Left lung (tissue), 10 donors: Measurements from ENCODE around the gene SKIL. TPM values are rescaled to one million over a fixed set of nuclear protein-coding genes. Genes with fewer than 3 reads are reported as not detected.
A peak's percentile ranks its signal among the peaks of the same experiment; 100 is the strongest.
"Not testable (repeated sequence)": the region's sequence is repeated elsewhere in the genome, so short reads cannot be mapped to it uniquely, and the experiment has no call there.

Experiments used
- ATAC-seq: fragments of 200-7000 bp; cut with Tn5 transposase; one replicate; pipeline ENCODE4 v1.9.1; 2020; ENCODE audit warnings: moderate library complexity
- DNase-seq, 4 donors: peaks; one replicate each; pipeline ENCODE4 v3.0.0-alpha.2; 2013 to 2020
- H3K27ac ChIP-seq, 2 donors: fragments of 200-600 bp; sonication (generic) in 1 of 2; one replicate each; pipeline versions ENCODE4 v1.5.0 to v1.8.0; 2020 to 2021
- H3K27me3 ChIP-seq, 2 donors: fragments of 200-600 bp; sonication (generic) in 1 of 2; one replicate each; pipeline versions ENCODE4 v1.5.0 to v1.8.0; 2020 to 2021
- H3K36me3 ChIP-seq, 2 donors: fragments of 200-600 bp; sonication (generic) in 1 of 2; one replicate each; pipeline versions ENCODE4 v1.5.0 to v1.8.0; 2020 to 2021
- H3K4me1 ChIP-seq, 2 donors: fragments of 200-600 bp; one replicate each; pipeline ENCODE4 v1.8.0; 2021
- H3K4me3 ChIP-seq, 2 donors: fragments of 200-600 bp; sonication (generic) in 1 of 2; one replicate each; pipeline versions ENCODE4 v1.5.0 to v1.8.0; 2020 to 2021; ENCODE audit warnings: mild to moderate bottlenecking in 1 of 2
- H3K9me3 ChIP-seq, 2 donors: fragments of 200-600 bp; sonication (generic) in 1 of 2; one replicate each; pipeline versions ENCODE4 v1.5.0 to v1.8.0; 2020 to 2021
- intact Hi-C, 2 donors: fragments of 100-400 bp; cut with DNase I; formaldehyde crosslinking; loops; one replicate each; pipeline versions ENCODE4 v1.11.2 to v1.14.2; 2022
- polyA plus RNA-seq, 6 donors: library from polyadenylated mRNA; unstranded; fragments of 120-200 nt; gene quantifications; one replicate each; pipeline ENCODE4 v1.2.1, GENCODE V29; 2013; ENCODE audit not compliant: insufficient read length in 6 of 6
- total RNA-seq, 2 donors: library from RNA; stranded (reverse); fragmentation: NEBNext Ultra II Directional; extraction: Animal tissue kit (Norgen Biotek cat#: 25700); gene quantifications; one replicate each; pipeline ENCODE4 v1.2.1, GENCODE V29; 2021
- TF ChIP-seq, protein P1 (sequence below), 2 donors: fragments of 200-600 bp; sonication (generic) in 1 of 2; IDR thresholded peaks; one replicate each; pipeline versions ENCODE4 v1.5.0 to v1.8.0; 2021; ENCODE audit warnings: antibody characterized with exemption in 2 of 2
- donor health status: DM: no; HTN: yes; CAD: no.
- donor health status: DM: no; HTN: no; CAD: no.

Gene SKIL
- total and polyA plus RNA-seq, 8 donors = 49.7 to 109 (median 58.7) TPM

DNA sequence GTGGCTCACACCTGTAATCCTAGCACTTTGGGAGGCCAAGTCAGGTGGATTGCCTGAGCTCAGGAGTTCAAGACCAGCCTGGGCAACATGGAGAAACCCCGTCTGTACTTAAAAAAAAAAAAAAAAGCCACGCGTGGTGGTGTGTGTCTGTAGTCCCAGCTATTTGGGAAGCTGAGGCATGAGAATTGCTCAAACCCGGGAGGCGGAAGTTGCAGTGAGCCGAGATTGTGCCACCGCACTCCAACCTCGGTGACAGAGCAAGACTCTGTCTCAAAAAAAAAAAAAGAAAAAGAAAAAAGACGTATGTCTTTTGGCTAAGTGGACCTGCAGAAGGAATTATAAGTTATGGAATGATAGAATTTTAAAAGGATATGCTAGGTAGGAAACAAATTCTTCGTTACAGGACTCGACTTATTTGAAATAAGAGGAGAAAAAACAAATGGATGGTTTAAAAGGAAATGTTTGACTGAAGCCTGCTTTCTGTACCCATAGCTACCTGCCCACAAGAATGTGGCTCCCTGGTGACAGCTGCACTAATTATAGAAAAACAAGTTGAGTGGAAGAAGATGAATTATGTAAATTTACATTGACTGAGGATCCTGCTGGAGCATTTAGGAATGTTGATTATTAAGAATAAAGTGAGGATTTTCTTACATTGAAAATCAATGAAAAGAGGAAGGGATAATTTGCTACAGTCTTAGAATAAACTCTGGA lies 36.0 kb upstream of the SKIL start:
- Histone ChIP-seq H3K36me3 (no peaks in the 10 kb centered on the region), H3K27ac (peak overlapping the region in 1 of 2 donors; percentile 47), H3K4me1 (peaks cover 0 to 6% of the 10 kb centered on the region in 2 donors), H3K9me3 (no peaks in the 10 kb centered on the region), H3K4me3 (no peak overlapping the region), H3K27me3 (no peaks in the 10 kb centered on the region)
- intact Hi-C loops = no loop called here
- DNase-seq (peak in 2 of 4 donors; percentile 36 to 84), ATAC-seq (peak; percentile 30)
- TF ChIP-seq, protein P1, sequence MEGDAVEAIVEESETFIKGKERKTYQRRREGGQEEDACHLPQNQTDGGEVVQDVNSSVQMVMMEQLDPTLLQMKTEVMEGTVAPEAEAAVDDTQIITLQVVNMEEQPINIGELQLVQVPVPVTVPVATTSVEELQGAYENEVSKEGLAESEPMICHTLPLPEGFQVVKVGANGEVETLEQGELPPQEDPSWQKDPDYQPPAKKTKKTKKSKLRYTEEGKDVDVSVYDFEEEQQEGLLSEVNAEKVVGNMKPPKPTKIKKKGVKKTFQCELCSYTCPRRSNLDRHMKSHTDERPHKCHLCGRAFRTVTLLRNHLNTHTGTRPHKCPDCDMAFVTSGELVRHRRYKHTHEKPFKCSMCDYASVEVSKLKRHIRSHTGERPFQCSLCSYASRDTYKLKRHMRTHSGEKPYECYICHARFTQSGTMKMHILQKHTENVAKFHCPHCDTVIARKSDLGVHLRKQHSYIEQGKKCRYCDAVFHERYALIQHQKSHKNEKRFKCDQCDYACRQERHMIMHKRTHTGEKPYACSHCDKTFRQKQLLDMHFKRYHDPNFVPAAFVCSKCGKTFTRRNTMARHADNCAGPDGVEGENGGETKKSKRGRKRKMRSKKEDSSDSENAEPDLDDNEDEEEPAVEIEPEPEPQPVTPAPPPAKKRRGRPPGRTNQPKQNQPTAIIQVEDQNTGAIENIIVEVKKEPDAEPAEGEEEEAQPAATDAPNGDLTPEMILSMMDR (IDR thresholded peaks at IDR 0.05) = no peak

GRCh38 chr3:170322566-170323269 lies 34.8 kb upstream of the SKIL start:
- no peak overlapping the region for H3K27ac ChIP-seq
- DNase-seq (no peak), ATAC-seq (no peak)
- H3K36me3 ChIP-seq = no peaks in the 10 kb centered on the region
- no peak overlapping the region for H3K4me3 ChIP-seq
- intact Hi-C loops = no loop called here
- H3K4me1 ChIP-seq = peaks cover 0 to 6% of the 10 kb centered on the region in 2 donors
- H3K9me3 ChIP-seq = peaks cover 0 to 9% of the 10 kb centered on the region in 2 donors
- TF ChIP-seq, protein P1 (IDR thresholded peaks at IDR 0.05) = no peak
- H3K27me3 ChIP-seq = no peaks in the 10 kb centered on the region

GRCh38 chr3:170323331-170323730 lies 34.2 kb upstream of the SKIL start:
- no peaks in the 10 kb centered on the region for H3K27me3 ChIP-seq
- ATAC-seq = no peak
- no peaks in the 10 kb centered on the region for H3K36me3 ChIP-seq
- intact Hi-C loops = no loop called here
- H3K4me1 ChIP-seq = peaks cover 0 to 6% of the 10 kb centered on the region in 2 donors
- H3K4me3 ChIP-seq = no peak overlapping the region
- no peak overlapping the region for H3K27ac ChIP-seq
- peaks cover 0 to 9% of the 10 kb centered on the region in 2 donors for H3K9me3 ChIP-seq
- TF ChIP-seq, protein P1 (IDR thresholded peaks at IDR 0.05) = no peak
- DNase-seq = no peak

DNA sequence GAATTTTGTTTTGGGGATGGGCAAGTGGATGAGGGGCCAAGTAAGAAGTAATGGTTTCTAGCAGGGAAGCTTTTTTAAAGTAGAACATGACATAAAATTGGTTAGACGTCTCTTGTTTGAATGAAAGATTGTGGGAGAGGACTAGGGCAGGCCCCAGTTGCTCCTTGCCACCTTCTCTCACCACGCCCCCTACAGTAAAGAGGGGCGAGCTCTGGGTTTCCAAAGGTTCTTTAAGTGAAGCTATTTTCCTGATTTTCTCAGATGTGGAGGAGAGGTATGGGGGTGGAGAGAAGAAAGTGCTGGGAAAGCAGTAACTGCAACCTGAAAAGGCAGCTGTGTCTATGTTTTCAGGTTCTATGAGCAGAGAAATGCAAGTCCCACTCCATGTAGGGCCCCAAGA lies 32.6 kb upstream of the SKIL start:
- TF ChIP-seq, protein P1 (IDR thresholded peaks at IDR 0.05) = no peak
- Histone ChIP-seq H3K36me3 (no peaks in the 10 kb centered on the region), H3K4me3 (no peak overlapping the region), H3K4me1 (peaks cover 0 to 6% of the 10 kb centered on the region in 2 donors), H3K27me3 (no peaks in the 10 kb centered on the region), H3K27ac (no peak overlapping the region), H3K9me3 (peaks cover 0 to 9% of the 10 kb centered on the region in 2 donors)
- DNase-seq (no peak), ATAC-seq (no peak)
- intact Hi-C loops = no loop called here

- TF ChIP-seq, protein P1 (IDR thresholded peaks at IDR 0.05) = no peak
- H3K36me3 ChIP-seq = no peaks in the 10 kb centered on the region
- H3K4me3 ChIP-seq = no peak overlapping the region
- H3K27ac ChIP-seq = no peak overlapping the region
- intact Hi-C loops = no loop called here
- DNase-seq (no peak), ATAC-seq (no peak)
- peaks cover 0 to 9% of the 10 kb centered on the region in 2 donors for H3K9me3 ChIP-seq
- no peaks in the 10 kb centered on the region for H3K4me1 ChIP-seq
- no peaks in the 10 kb centered on the region for H3K27me3 ChIP-seq
Observed at GRCh38 chr3:170327040-170327808, 30.3 kb upstream of the SKIL start.

GRCh38 chr3:170327868-170328548 lies 29.5 kb upstream of the SKIL start:
- H3K9me3 ChIP-seq, H3K4me3 ChIP-seq, H3K36me3 ChIP-seq, DNase-seq, H3K4me1 ChIP-seq, intact Hi-C loops, ATAC-seq, H3K27me3 ChIP-seq, H3K27ac ChIP-seq: not testable (repeated sequence)
